HCT116 (cell line): Measurements from ENCODE around the gene KLF6. TPM values are rescaled to one million over a fixed set of nuclear protein-coding genes. Genes with fewer than 3 reads are reported as not detected.

Source experiments
- ATAC-seq: fragments of 200-7000 bp; cut with Tn5 transposase; 2 replicates; pipeline ENCODE4 v1.9.1; 2020; ENCODE audit warnings: mild to moderate bottlenecking, moderate library complexity
- BruUV-seq: library from RNA; stranded (reverse); fragments of 400-500 nt; replicated peaks from 2 replicates; lab custom pipeline; 2021; lab: Mats Ljungman, UMichigan
- CTCF ChIA-PET: fragments of 300-600 bp; sonication (Branson Sonifier 250); formaldehyde crosslinking; loops from one replicate; lab custom pipeline; 2021; ENCODE audit warnings: antibody characterized with exemption; lab: Charles Lee
- POLR2A ChIA-PET: fragments of 300-600, 350-600 bp; sonication (Branson Sonifier 250); formaldehyde crosslinking; loops from one replicate; lab custom pipeline; 2021; ENCODE audit warnings: antibody characterized with exemption; lab: Charles Lee
- RAD21 ChIA-PET, 2 experiments: fragments of 300-600 bp; sonication (Branson Sonifier 250); formaldehyde crosslinking; loops; one replicate each; lab custom pipeline; 2023; ENCODE audit warnings: low total read pairs in 2 of 2; ENCODE audit not compliant: uncharacterized antibody in 2 of 2, unreplicated experiment in 2 of 2, low non-redundant PET in 1 of 2; lab: Charles Lee
- DNase-seq: peaks from one replicate; pipeline ENCODE4 v3.0.0-alpha.2; 2010; ENCODE audit warnings: low read depth, low spot score
- H2AFZ ChIP-seq: fragments of 200-600 bp; shearing (Covaris generic), sonication (generic); 2 replicates; pipeline ENCODE4 v1.6.1; 2017; ENCODE audit warnings: low read depth, mixed run types, mixed read lengths, antibody characterized with exemption, low read length; ENCODE audit not compliant: poor library complexity, severe bottlenecking
- H3K27ac ChIP-seq: 2 replicates; pipeline ENCODE4 v1.5.1; 2012; ENCODE audit warnings: low read depth, low read length
- H3K27me3 ChIP-seq: fragments of 200-600 bp; sonication (generic); 2 replicates; pipeline ENCODE4 v1.6.1; 2016; ENCODE audit warnings: mixed run types, low read length, mixed read lengths; ENCODE audit not compliant: insufficient read depth
- H3K36me3 ChIP-seq, 2 experiments: fragments of 200-500 bp in 1 of 2; fragments of 200-600 bp in 1 of 2; sonication (Bioruptor generic) in 1 of 2; sonication (generic) in 1 of 2; 2 replicates each; pipeline versions ENCODE4 v1.5.1 to v1.6.1; 2014 to 2016; ENCODE audit warnings: low read length in 2 of 2, inconsistent platforms in 1 of 2, mixed read lengths in 1 of 2, mixed run types in 1 of 2; ENCODE audit not compliant: insufficient read depth in 2 of 2, control insufficient read depth in 1 of 2
- H3K4me1 ChIP-seq, 2 experiments: fragments of 200-600 bp in 1 of 2; sonication (generic) in 1 of 2; 2 replicates each; pipeline versions ENCODE4 v1.5.1 to v1.6.1; 2012 to 2017; ENCODE audit warnings: low read length in 2 of 2, inconsistent platforms in 1 of 2, mild to moderate bottlenecking in 1 of 2, mixed read lengths in 1 of 2, mixed run types in 1 of 2, moderate library complexity in 1 of 2; ENCODE audit not compliant: insufficient read depth in 2 of 2, control insufficient read depth in 1 of 2
- H3K4me2 ChIP-seq: fragments of 200-600 bp; sonication (generic); 2 replicates; pipeline ENCODE4 v1.6.1; 2017; ENCODE audit warnings: mixed run types, low read length, mixed read lengths
- H3K4me3 ChIP-seq, 2 experiments: fragments of 200-600 bp in 1 of 2; sonication (generic) in 1 of 2; replicated peaks in 1 of 2; 2 replicates each; pipeline ENCODE4 v1.5.1; 2011 to 2016; ENCODE audit warnings: low read length in 2 of 2, control low read depth in 1 of 2, low read depth in 1 of 2, mild to moderate bottlenecking in 1 of 2, mixed read lengths in 1 of 2, mixed run types in 1 of 2
- H3K79me2 ChIP-seq: fragments of 200-600 bp; sonication (generic); 2 replicates; pipeline ENCODE4 v1.6.1; 2017; ENCODE audit warnings: mild to moderate bottlenecking, mixed run types, low read length, moderate library complexity, mixed read lengths; ENCODE audit not compliant: insufficient read depth
- H3K9ac ChIP-seq: fragments of 200-600 bp; sonication (generic); 2 replicates; pipeline ENCODE4 v1.6.1; 2016; ENCODE audit warnings: low read length, mixed read lengths
- H3K9me2 ChIP-seq: fragments of 200-600 bp; sonication (generic), shearing (Covaris generic); 2 replicates; pipeline ENCODE4 v1.6.1; 2017; ENCODE audit warnings: mixed run types, mild to moderate bottlenecking, moderate library complexity; ENCODE audit not compliant: insufficient read depth
- H3K9me3 ChIP-seq, 2 experiments: fragments of 200-500 bp in 1 of 2; fragments of 200-600 bp in 1 of 2; sonication (Bioruptor generic) in 1 of 2; sonication (generic) in 1 of 2; 2 replicates each; pipeline ENCODE4 v1.6.1; 2014 to 2017; ENCODE audit warnings: low read length in 2 of 2, mixed read lengths in 2 of 2, inconsistent platforms in 1 of 2, low read depth in 1 of 2, mild to moderate bottlenecking in 1 of 2, mixed run types in 1 of 2, moderate library complexity in 1 of 2; ENCODE audit not compliant: control insufficient read depth in 1 of 2, insufficient read depth in 1 of 2
- H4K20me1 ChIP-seq: fragments of 200-600 bp; sonication (generic), shearing (Covaris generic); 2 replicates; pipeline ENCODE4 v1.6.1; 2017; ENCODE audit warnings: mixed run types, mild to moderate bottlenecking, moderate library complexity; ENCODE audit not compliant: insufficient read depth
- ATF3 ChIP-seq: IDR thresholded peaks from 2 replicates; pipeline ENCODE4 v1.6.1; 2012
- CBX3 ChIP-seq: IDR thresholded peaks from 2 replicates; pipeline ENCODE4 v1.6.1; 2012; ENCODE audit warnings: low read depth
- CEBPB ChIP-seq: IDR thresholded peaks from 2 replicates; pipeline ENCODE4 v1.6.1; 2012; ENCODE audit warnings: low read depth
- EGR1 ChIP-seq: IDR thresholded peaks from 2 replicates; pipeline ENCODE4 v1.6.1; 2012; ENCODE audit warnings: low read depth
- EZH2 ChIP-seq: fragments of 200-600 bp; sonication (generic); IDR thresholded peaks from 2 replicates; pipeline ENCODE4 v1.6.1; 2017; ENCODE audit warnings: antibody characterized with exemption, mixed run types
- EZH2phosphoT487 ChIP-seq: fragments of 200-600 bp; IDR thresholded peaks from 2 replicates; pipeline ENCODE4 v1.6.1; 2018; ENCODE audit warnings: antibody characterized with exemption, borderline replicate concordance
- JUND ChIP-seq: IDR thresholded peaks from 2 replicates; pipeline ENCODE4 v1.6.1; 2012
- MAX ChIP-seq: IDR thresholded peaks from 2 replicates; pipeline ENCODE4 v1.6.1; 2012
- POLR2AphosphoS5 ChIP-seq: IDR thresholded peaks from 2 replicates; pipeline ENCODE4 v1.6.1; 2011; ENCODE audit warnings: mild to moderate bottlenecking, low read depth, low read length, moderate library complexity
- SIN3A ChIP-seq: IDR thresholded peaks from 2 replicates; pipeline ENCODE4 v1.6.1; 2012; ENCODE audit warnings: low read depth
- SP1 ChIP-seq: IDR thresholded peaks from 2 replicates; pipeline ENCODE4 v1.6.1; 2012; ENCODE audit warnings: low read depth
- SRF ChIP-seq: IDR thresholded peaks from 2 replicates; pipeline ENCODE4 v1.6.1; 2012; ENCODE audit warnings: low read depth
- TCF7L2 ChIP-seq: IDR thresholded peaks from 2 replicates; pipeline ENCODE4 v1.7.0; 2011; ENCODE audit warnings: borderline replicate concordance, inconsistent platforms; ENCODE audit not compliant: insufficient read depth, insufficient read length; ENCODE audit errors: extremely low read depth
- ZFX ChIP-seq: fragments of 450-650 bp; IDR thresholded peaks from 2 replicates; pipeline ENCODE4 v1.6.1; 2017
- intact Hi-C: fragments of 100-400 bp; cut with micrococcal nuclease; formaldehyde crosslinking; loops from 2 replicates; pipeline ENCODE4 v1.10.0; 2022
- total RNA-seq: library from RNA; stranded (reverse); gene quantifications from one replicate; pipeline ENCODE4 v1.2.1, GENCODE V29; 2021; ENCODE audit not compliant: unreplicated experiment
- TF ChIP-seq, protein P1 (sequence below), 3 experiments: fragments of 200-600 bp in 1 of 3; sonication (generic) in 1 of 3; IDR thresholded peaks in 2 of 3; conservative IDR thresholded peaks in 1 of 3; 2 replicates each; pipeline ENCODE4 v1.5.1; 2012 to 2017; ENCODE audit warnings: low read depth in 2 of 3, low read length in 2 of 3, antibody characterized with exemption in 1 of 3, borderline replicate concordance in 1 of 3, control low read depth in 1 of 3, mild to moderate bottlenecking in 1 of 3, mixed read lengths in 1 of 3, mixed run types in 1 of 3, moderate library complexity in 1 of 3; ENCODE audit not compliant: insufficient read depth in 1 of 3
- TF ChIP-seq, protein P2 (sequence below): IDR thresholded peaks from 2 replicates; pipeline ENCODE4 v1.6.1; 2012; ENCODE audit warnings: low read depth

KLF6 gene
- total RNA-seq, 1 experiment from 2014 or later: 82.2 TPM

- H3K9me2 ChIP-seq: no peaks in the 10 kb centered on the region
- no peak overlapping the region for H3K4me2 ChIP-seq
- TF ChIP-seq EZH2: no peak
- no TSS peak for BruUV-seq
- peaks cover 8 to 26% of the 10 kb centered on the region in 2 experiments for H3K4me1 ChIP-seq
- no peaks in the 10 kb centered on the region; a peak in 1 of 4 replicates for H3K36me3 ChIP-seq
- ChIA-PET CTCF (no interaction called here), POLR2A (interaction anchor here (1.1 kb wide), 1 partner anchor 15 kb away, joined by 3 read pairs; the partner anchor contains the start of gene KLF6), RAD21 (interaction anchor here in 1 of 2 experiments (0.6 kb wide), 1 partner anchor 195 kb away, joined by 4 read pairs; no protein-coding TSS in a partner anchor)
- H2AFZ ChIP-seq: no peak overlapping the region
- no peak overlapping the region for H3K4me3 ChIP-seq
- H3K79me2 ChIP-seq: no peaks in the 10 kb centered on the region
- no peak overlapping the region for H3K27ac ChIP-seq
- intact Hi-C loops: no loop called here
- H3K9me3 ChIP-seq: no peaks in the 10 kb centered on the region
- H4K20me1 ChIP-seq: no peaks in the 10 kb centered on the region
- H3K27me3 ChIP-seq: no peaks in the 10 kb centered on the region
- DNase-seq (no peak), ATAC-seq (no peak)
- no peak overlapping the region for H3K9ac ChIP-seq
Observed at GRCh38 chr10:3770611-3771110, 14.3 kb downstream of the KLF6 start.

DNA sequence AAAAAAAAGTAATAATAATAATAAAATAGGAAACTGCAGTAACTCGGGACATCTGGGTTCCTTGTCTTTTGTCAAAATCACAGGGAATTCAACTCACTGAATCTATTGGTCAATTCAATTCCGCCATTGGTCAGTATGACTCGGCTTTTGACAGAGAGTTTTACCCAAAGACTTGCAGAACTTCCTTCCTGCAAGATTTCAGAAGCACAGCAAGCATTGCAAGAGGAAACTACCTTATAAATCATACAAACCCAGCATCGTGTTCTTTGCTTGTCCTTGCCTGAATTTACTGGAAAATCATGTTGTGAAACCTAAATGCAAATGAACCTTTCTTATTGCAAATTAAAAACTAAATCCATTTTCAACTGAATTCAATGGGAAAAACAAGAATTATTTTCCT is 15.5 kb downstream of the KLF6 start:
- Histone ChIP-seq H3K79me2 (no peaks in the 10 kb centered on the region), H3K4me1 (peaks cover 0 to 24% of the 10 kb centered on the region in 2 experiments; a peak in 2 of 4 replicates), H4K20me1 (no peaks in the 10 kb centered on the region), H2AFZ (no peak overlapping the region), H3K4me2 (no peak overlapping the region), H3K27me3 (no peaks in the 10 kb centered on the region), H3K9ac (no peak overlapping the region), H3K9me3 (no peaks in the 10 kb centered on the region), H3K9me2 (no peaks in the 10 kb centered on the region), H3K36me3 (no peaks in the 10 kb centered on the region), H3K4me3 (no peak overlapping the region), H3K27ac (no peak overlapping the region)
- CTCF ChIA-PET: no interaction called here
- intact Hi-C loops: loop anchor here (10.0 kb wide), 2 partner anchors 285 to 675 kb away; no protein-coding TSS in a partner anchor
- RAD21 ChIA-PET: no interaction called here
- DNase-seq: no peak
- ATAC-seq: no peak
- no TSS peak for BruUV-seq
- POLR2A ChIA-PET: no interaction called here
- TF ChIP-seq MAX (no peak), EZH2 (no peak), SIN3A (no peak), SRF (no peak), TCF7L2 (no peak), CBX3 (no peak), CEBPB (no peak), EGR1 (no peak), JUND (no peak), EZH2phosphoT487 (no peak), SP1 (no peak), POLR2AphosphoS5 (no peak), ZFX (no peak), ATF3 (no peak)
- TF ChIP-seq, protein P1, sequence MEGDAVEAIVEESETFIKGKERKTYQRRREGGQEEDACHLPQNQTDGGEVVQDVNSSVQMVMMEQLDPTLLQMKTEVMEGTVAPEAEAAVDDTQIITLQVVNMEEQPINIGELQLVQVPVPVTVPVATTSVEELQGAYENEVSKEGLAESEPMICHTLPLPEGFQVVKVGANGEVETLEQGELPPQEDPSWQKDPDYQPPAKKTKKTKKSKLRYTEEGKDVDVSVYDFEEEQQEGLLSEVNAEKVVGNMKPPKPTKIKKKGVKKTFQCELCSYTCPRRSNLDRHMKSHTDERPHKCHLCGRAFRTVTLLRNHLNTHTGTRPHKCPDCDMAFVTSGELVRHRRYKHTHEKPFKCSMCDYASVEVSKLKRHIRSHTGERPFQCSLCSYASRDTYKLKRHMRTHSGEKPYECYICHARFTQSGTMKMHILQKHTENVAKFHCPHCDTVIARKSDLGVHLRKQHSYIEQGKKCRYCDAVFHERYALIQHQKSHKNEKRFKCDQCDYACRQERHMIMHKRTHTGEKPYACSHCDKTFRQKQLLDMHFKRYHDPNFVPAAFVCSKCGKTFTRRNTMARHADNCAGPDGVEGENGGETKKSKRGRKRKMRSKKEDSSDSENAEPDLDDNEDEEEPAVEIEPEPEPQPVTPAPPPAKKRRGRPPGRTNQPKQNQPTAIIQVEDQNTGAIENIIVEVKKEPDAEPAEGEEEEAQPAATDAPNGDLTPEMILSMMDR (IDR thresholded peaks at IDR 0.05 in 2 of 3, conservative IDR thresholded peaks at IDR 0.05 in 1 of 3; ENCODE audit: borderline replicate concordance in 1 of 3, insufficient read depth in 1 of 3, low read depth in 2 of 3, low read length in 2 of 3): no peak
- TF ChIP-seq, protein P2, sequence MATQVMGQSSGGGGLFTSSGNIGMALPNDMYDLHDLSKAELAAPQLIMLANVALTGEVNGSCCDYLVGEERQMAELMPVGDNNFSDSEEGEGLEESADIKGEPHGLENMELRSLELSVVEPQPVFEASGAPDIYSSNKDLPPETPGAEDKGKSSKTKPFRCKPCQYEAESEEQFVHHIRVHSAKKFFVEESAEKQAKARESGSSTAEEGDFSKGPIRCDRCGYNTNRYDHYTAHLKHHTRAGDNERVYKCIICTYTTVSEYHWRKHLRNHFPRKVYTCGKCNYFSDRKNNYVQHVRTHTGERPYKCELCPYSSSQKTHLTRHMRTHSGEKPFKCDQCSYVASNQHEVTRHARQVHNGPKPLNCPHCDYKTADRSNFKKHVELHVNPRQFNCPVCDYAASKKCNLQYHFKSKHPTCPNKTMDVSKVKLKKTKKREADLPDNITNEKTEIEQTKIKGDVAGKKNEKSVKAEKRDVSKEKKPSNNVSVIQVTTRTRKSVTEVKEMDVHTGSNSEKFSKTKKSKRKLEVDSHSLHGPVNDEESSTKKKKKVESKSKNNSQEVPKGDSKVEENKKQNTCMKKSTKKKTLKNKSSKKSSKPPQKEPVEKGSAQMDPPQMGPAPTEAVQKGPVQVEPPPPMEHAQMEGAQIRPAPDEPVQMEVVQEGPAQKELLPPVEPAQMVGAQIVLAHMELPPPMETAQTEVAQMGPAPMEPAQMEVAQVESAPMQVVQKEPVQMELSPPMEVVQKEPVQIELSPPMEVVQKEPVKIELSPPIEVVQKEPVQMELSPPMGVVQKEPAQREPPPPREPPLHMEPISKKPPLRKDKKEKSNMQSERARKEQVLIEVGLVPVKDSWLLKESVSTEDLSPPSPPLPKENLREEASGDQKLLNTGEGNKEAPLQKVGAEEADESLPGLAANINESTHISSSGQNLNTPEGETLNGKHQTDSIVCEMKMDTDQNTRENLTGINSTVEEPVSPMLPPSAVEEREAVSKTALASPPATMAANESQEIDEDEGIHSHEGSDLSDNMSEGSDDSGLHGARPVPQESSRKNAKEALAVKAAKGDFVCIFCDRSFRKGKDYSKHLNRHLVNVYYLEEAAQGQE: no peak
